VCaP (cell line): Measurements from ENCODE around the gene COL12A1.

Experiments used
- H3K27ac ChIP-seq: fragments of 450-650 bp; 2 replicates; pipeline ENCODE4 v1.5.1; 2017
- TF ChIP-seq, protein P1 (sequence below): fragments of 450-650 bp; conservative IDR thresholded peaks from 2 replicates; pipeline ENCODE4 v1.5.1; 2017; ENCODE audit warnings: mild to moderate bottlenecking, moderate library complexity

Gene COL12A1

DNA sequence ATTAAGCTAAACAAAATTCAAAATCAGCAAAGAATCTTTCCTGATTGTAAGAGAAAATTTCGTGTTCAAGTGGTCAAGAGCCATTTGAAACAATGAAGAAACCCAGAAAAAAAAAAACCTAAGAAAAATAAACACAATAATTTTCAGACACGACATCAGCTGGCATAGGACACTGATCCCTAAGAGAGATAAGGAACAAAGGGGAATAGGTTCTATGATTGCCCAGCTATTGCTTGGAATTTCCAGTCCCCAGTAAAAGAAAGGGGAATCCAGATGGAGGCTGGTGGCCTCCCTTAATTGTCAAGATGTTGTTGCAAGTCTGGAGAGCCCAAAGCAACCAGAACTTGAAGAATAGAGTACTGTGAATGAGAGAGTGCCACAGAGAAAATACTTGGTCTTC lies 48.5 kb downstream of the COL12A1 start:
- TF ChIP-seq, protein P1, sequence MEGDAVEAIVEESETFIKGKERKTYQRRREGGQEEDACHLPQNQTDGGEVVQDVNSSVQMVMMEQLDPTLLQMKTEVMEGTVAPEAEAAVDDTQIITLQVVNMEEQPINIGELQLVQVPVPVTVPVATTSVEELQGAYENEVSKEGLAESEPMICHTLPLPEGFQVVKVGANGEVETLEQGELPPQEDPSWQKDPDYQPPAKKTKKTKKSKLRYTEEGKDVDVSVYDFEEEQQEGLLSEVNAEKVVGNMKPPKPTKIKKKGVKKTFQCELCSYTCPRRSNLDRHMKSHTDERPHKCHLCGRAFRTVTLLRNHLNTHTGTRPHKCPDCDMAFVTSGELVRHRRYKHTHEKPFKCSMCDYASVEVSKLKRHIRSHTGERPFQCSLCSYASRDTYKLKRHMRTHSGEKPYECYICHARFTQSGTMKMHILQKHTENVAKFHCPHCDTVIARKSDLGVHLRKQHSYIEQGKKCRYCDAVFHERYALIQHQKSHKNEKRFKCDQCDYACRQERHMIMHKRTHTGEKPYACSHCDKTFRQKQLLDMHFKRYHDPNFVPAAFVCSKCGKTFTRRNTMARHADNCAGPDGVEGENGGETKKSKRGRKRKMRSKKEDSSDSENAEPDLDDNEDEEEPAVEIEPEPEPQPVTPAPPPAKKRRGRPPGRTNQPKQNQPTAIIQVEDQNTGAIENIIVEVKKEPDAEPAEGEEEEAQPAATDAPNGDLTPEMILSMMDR, result no peak
- no peak overlapping the region for H3K27ac ChIP-seq

DNA sequence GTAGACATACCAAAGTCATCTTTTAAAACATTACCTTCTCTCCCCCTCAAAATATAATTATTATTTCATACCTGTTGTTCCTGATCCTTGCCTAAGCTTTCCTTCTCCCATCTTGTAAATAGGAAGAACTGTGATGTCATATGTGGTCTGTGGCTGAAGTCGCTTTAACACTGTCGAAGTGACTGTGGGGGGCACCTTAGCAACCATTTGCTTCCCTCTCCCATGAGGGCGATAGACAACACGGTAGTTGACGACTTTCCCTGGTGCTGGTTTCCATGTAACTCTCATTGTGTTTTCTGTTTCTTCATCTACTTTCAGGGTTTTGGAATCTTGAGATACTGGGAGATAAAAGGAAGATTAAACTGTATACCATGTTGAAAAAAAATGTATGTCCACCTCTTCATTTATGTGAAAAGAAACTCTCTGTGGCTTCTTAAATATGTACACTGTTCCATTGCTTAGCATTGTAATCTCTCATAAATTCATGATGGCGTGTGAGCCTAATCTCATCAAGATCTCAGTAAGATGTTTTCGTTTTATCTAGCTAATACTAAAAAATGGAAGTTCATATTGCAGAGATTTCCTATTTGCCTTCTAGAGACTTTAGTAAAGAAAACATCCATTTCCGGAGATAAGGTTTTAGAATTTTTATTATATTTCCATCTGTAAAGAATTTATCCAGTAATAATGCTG lies 49.5 kb downstream of the COL12A1 start:
- TF ChIP-seq, protein P1, result no peak
- no peak overlapping the region for H3K27ac ChIP-seq

DNA sequence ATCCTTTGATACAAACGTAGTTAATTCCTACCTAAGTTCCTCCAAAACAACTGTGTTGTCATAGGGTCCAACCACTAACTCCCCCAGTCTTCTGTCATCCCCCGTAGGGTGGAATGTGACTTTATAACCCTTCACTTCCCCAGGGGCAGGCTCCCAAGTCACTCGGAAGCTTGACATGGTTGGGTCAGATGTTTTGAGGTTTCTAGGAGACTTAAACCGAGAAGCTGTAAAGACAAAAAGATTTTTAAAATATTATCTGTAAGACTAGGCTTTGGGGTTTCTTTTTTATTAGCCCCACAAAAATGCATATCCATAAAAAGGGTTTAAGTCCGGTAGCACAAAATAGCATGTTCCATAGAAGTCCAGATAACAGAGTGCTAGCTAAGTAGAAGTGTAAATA lies 50.2 kb downstream of the COL12A1 start:
- no peak overlapping the region for H3K27ac ChIP-seq
- TF ChIP-seq, protein P1, result no peak

DNA sequence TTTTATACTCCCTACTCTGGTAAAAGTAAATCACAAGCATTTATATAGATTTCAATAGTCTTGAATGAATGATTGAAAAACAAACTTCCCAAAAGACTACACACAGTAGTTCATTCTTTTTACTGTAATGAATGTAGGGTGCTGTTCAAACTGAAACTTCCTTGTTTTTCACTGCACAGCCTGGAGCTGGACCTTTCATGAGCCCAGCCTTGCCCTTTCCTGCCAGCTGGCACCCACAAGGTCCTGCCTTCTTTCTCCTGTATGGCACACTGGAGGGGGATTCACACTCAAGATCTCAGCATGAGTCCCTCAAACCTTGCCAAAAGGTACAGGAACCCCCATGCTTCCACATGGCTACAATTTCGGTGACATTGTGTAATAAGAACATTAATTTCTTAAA lies 50.9 kb downstream of the COL12A1 start:
- H3K27ac ChIP-seq, result no peak overlapping the region
- TF ChIP-seq, protein P1, result no peak

DNA sequence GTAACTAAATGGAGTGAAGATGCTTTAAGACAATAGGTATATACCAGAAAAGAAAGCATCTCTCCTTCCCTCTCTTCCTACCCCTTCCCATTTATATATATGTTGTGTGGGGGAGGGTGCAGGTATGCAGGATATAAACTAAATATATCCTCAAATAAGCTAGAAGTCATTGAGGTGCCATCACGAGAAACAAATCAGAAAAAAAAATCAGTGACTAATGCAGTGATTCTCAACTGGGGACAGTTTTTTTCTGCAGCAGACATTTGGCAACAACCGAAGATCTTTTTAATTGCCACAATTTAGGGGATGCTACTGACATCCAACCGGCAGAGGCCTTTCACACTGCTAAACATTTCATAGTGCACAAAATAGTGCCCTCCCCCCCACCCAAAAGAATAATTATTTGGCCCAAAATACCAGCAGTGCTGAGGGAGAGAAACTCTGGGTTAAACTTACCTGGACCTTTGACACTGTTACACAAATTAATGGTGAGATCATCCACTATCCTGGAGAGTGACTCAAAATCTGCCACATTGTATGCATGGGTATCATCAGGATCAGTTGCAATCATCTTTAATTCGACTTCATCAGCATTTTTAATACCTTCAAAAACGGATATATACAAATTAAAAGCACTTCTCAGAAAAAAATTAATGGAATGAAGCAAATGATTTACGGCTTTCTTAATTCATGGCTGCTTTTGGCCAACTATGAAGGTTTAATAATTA lies 55.0 kb downstream of the COL12A1 start:
- TF ChIP-seq, protein P1, result no peak
- no peak overlapping the region for H3K27ac ChIP-seq

DNA sequence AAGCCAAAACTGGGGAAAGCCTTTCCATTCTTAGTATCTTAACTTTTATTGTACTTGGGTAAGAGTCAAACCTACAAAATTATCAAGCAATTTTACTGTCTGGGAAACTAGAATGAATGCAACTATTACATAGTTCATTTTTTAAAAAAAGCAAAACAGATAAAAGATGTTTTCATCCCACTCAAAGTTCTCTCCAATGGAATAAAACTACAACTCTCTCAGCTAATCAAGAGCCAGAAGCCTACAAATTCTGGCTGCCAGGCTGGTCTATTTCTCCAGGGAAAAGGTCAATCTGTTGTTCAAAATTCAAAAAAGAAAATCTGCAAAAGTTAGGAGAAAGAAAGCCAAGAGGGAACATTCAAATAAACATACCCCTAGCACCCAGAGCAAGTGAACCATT lies 56.2 kb downstream of the COL12A1 start:
- H3K27ac ChIP-seq, result no peak overlapping the region
- TF ChIP-seq, protein P1, result no peak

DNA sequence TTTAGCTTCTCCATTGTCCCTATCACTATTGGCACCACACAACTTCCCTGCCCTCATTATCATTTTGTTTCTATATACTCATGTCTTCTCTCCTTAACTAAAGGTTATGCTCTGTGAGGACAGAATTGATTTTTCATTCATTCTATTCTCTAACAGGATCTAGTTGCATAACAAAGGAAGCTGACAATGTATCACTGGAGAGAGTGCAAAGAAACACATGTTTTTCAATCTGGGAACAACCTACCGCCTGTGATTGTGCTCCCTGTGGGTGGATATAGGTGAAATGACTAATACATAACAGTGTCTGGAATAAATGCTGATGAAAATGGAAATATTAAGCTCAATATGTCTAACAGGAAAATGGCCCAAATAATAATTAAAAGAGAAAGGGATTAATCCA lies 56.6 kb downstream of the COL12A1 start:
- TF ChIP-seq, protein P1, result no peak
- H3K27ac ChIP-seq, result no peak overlapping the region
